SIG-M5 treated with dmso at 0.1 percent for 504 hours (cell line): ENCODE data around the gene SPRR2A.
A peak's percentile ranks its signal among the peaks of the same experiment; 100 is the strongest.
"Not testable (repeated sequence)": the region's sequence is repeated elsewhere in the genome, so short reads cannot be mapped to it uniquely, and the experiment has no call there.

Experiments
- DNase-seq: peaks from one replicate; lab custom pipeline; 2025; ENCODE audit not compliant: unreplicated experiment; lab: John Stamatoyannopoulos, UW

The SPRR2A gene

DNA sequence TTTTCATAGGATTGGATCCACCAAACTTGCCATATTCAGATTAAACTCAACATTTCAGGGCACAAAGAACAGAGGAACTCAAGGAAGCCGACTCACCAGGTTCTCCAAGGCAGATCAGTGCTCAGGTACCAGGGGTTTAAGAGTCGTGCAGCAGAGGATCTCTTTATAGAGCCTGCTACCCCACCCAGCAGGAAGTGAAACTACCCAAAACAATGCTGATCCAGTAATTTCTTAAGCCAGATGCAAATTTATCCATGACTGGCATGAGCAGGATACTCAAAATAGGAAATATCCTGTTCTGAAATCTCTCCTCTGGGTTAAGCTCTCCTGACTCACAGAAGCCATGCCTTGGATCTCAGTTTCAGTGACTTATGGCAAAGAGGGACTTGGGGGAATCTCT lies at the start of gene SPRR2A:
Gene SPRR2A (minus strand): TSS at position 138 of the 400 bp plus-strand sequence. CDS start 777 bp downstream, outside the sequence.
- no peak for DNase-seq

DNA sequence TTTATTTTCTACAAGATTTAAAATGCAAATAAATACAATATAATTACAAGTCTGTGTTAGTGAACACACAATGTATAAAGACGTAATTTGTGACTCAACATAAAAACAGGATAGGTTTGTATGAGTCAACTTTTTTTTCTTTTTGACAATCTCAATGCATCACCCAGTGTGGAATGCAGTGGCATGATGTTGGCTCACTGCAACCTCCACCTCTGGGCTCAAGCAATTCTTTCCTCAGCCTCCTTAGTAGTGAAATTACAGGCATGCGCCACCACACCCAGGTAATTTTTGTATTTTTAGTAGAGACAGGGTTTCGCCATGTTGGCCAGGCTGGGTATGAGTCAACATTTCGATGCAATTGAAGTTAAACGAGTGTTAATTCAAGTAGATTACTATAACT lies 42.9 kb upstream of the SPRR2A start:
- no peak for DNase-seq

DNA sequence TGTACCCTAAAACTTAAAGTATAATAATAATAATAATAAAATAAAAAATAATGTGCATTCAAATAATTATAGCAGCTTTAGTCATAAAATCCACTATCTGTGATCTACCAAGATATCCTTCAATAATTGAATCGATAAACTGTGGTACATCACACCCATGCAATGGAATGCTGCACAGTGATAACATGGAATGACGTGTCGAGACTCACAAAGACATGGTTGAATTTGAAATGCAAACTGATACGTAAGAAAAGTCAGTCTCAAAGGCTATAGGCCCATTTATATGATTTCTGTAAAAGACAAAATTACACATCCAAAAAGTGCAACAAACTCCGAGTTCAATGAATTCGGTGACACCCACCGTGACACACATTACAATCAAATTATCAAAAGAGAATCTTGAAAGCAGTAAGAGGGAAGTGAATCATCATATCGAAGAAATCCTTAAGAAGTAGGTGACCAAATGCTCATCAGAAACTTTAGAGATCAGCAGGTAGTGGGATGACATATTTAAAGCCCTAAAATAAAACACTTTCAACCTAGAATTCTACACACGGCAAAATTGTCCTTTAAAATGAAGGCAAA lies 42.2 kb upstream of the SPRR2A start:
- no peak for DNase-seq

DNA sequence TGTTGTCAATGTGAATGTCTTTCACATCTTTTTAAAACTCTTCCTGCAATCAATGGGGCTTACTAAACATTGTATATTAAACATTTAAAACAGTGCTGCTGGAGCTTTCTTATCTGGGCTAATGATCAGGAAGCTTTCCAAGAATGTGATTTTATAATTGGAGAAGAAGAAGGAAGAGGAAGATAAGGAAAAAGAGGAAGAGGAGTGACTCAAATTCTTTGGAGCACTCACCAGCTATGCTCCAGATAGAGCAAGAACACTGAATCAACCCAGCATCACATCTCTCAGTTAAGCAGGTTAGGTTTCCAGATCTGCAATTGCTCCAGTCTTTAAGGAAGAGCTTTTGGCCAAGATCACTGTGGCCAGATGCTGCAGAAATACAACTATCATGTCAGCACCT lies 38.5 kb upstream of the SPRR2A start:
- DNase-seq, result no peak

DNA sequence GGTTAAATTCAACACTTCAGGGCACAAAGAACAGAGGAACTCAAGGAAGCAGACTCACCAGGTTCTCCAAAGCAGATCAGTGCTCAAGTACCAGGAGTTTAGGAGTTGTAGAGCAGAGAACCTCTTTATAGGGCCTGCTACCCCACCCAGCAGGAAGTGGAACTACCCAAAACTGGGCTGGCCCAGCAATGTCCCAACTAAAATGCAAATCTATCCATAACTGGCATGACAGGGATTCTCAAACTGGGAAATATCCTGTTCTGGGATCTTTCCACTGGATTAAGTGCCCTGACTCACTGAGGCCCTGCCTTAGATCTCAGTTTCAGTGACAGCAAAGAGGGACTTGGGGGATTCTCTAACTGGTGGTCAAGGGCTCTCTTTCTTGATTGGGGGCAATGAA lies 37.1 kb upstream of the SPRR2A start, which contains the start of gene SPRR2E:
Gene SPRR2E (minus strand): TSS at position 101 of the 400 bp plus-strand sequence. CDS start 775 bp downstream, outside the sequence.
- DNase-seq, result no peak

DNA sequence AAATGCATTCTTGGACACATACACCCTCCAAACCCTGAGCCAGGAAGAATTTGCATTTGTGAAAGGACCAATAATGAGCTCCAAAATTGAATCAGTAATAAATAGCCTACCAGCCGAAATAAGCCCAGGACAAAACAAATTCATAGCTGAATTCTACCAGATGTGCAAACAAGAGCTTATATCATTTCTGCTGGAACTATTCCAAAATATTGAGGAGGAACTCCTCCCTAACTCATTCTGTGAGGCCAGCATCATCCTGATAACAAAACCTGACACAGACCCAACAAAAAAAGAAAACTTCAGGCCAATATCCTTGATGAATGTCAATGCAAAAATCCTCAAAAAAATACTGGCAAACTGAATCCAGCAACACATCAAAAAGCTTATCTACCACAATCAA lies 30.3 kb upstream of the SPRR2A start:
- no peak for DNase-seq

DNA sequence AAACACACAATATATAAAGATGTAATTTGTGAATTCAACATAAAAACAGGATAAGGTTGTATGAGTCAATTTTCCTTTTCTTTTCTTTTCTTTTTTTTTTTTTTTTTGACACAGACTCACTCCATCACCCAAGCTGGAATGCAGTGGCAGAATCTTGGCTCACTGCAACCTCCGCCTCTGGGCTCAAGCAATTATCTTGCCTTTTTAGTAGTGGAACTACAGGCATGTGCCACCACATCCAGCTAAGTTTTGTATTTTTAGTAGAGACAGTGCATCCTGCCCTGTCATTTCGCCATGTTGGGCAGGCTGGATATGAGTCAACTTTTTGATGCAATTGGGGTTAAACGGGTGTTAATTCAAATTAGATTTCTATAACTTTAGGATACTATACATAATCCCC lies 24.4 kb upstream of the SPRR2A start:
- no peak for DNase-seq

DNA sequence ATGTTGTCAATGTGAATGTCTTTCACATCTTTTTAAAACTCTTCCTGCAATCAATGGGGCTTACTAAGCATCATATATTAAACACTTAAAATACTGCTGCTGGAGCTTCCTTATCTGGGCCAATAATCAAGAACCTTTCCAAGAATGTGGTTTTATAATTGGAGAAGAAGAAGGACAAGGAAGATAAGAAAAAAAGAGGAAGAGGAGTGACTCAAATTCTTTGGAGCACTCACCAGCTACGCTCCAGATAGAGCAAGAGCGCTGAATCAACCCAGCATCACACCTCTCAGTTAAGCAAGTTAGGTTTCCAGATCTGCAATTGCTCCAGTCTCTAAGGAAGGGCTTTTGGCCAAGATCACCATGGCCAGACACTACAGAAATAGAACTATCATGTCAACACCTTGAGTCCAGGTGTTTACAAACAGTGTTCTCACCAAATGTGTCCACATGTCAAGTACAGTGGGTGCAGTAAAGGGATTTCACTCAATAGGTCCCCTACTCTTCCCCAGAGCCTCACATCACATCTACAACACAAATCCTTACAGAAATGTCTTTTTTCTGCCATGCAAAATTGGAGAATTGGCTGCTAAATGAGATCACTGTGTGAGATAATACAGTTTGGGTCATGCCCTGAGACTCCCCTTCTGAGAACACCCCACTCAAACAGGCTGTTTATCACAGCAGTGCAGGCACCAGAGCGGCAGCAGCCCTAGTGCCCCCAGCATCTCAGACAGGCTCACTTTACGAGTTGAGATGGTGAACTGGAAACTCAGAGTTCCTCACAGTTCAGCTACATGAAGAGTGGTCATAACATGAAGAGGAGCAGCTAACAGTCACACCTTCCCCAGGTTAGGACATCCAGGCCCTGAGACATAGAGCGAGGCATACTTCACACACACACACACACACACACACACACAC lies 15.8 kb upstream of the SPRR2A start:
- no peak for DNase-seq

DNA sequence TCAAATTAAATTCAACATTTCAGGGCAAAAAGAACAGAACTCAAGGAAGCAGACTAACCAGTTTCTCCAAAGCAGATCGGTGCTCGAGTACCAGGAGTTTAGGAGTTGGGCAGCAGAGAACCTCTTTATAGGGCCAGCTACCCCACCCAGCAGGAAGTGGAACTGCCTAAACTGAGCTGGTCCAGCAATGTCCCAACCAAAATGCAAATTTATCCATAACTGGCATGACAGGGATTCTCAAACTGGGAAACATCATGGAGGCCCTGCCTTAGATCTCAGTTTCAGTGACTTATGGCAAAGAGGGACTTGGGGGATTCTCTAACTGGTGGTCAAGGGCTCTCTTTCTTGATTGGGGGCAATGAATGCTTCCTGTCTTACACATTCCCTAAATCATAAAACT lies 14.2 kb upstream of the SPRR2A start, which contains the start of gene SPRR2B:
Gene SPRR2B (minus strand): TSS at position 101 of the 400 bp plus-strand sequence. CDS start 772 bp downstream, outside the sequence.
- DNase-seq, result no peak

DNA sequence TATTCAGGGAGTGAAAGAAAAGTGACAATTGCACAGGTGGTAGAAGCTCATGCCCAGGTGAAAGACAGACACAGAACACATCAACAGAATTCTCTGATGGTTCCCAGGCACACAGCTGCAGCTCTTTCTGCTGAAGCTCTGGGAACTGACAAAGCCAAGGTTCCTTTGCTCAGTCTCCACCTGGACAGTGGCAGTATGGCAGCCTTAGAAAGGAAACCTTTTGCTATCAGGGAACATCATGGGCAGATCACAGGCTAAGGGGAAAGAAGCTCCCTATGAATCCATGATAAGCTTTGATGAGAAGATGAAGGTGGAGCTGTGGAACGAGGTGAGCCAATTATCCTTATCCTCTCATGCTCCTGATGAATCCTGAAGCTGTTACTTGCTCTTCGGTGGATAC lies 12.9 kb upstream of the SPRR2A start:
- DNase-seq, result no peak

DNA sequence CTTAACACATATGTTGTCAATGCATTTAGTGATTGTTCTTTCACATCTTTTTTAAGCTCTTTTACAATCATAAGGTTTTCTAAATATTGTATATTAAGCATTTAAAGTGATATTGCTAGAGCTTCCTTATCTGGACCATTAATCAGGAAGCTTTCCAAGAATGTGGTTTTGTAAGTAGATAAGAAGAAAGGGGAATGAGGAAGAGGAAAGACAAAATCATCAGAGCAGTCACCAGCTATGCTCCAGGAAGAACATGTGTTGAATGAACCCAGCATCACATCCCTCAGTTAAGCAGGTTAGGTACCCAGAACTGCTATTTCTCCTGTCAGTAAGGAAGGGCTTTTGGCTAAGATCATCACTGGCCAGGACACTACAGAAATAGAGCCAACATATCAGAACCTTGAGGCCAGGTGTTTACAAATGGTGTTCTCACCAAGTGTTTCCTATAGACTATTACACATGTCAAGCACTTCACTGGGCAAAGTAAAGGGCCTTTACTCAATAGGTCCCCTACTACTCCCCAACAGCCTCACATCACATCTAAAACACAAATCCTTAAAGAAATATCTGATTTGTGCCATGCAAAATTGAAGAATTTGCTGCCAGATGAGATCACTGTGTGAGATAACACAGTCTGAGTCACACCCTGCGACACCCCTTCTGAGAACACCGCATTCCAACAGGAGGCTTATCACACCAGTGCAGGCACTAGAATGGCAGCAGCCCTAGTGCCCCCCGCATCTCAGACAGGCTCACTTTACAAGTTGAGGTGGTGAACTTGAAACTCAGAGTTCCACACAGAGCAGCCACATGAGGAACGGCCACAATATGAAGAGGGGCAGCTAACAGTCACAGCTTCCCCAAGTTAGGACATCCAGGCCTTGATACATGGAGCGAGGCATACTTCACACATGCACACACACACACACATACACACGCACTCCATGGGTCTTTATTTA lies 1.8 kb upstream of the SPRR2A start:
- DNase-seq, result no peak

DNA sequence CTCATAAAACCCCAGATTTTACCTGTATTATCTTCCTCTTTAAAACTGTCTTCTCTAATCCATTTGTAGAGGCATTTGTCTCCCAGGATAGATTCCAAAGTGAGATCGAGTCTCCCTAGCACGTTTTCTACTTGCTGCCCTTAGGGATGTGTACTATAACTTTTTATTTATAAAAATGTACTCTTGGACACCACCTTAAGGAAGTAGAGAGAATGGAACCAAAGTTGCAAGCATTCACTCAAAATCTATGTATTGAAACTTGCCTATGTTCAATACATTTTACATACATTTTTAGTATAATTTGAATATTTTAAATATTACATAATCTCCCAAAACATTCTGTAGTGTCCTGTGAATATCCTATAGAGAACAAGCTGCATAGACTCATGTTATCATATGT lies 842 bp upstream of the SPRR2A start:
- DNase-seq, result no peak

DNA sequence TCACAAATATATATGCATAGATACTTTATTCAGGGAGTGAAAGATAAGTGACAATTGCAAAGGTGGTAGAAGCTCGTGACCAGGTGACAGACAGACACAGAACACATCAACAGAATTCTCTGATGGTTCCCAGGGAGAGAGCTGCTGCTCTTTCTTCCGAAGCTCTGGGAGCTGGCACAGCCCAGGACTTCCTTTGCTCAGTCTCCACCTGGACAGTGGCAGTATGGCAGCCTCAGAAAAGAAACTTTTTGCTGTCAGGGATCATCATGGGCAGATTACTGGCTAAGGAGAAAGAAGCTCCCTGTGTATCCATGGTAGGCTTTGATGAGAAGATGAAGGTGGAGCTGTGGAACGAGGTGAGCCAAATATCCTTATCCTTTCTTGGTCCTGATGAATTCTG lies 1.2 kb downstream of the SPRR2A start:
- not testable (repeated sequence) for DNase-seq

DNA sequence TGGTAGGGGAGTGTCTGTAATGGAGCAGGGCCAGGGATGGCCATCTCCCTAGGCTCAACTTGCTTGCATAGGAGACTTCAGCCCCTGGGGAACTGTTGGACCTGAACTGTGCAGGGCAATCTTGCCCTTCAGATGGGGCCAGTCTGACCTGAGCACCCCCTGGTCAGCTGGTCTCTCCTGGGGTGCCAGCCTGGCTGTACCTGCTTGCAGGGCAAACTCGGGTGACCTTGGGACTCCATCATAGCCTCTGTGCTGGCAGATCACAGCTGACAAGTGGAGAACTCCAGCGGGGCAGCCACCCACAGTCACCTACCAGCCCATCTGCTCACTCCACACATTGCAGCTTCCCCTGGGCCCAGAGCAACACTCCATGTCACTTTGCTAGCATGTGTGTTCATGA lies 8.1 kb downstream of the SPRR2A start:
- no peak for DNase-seq

DNA sequence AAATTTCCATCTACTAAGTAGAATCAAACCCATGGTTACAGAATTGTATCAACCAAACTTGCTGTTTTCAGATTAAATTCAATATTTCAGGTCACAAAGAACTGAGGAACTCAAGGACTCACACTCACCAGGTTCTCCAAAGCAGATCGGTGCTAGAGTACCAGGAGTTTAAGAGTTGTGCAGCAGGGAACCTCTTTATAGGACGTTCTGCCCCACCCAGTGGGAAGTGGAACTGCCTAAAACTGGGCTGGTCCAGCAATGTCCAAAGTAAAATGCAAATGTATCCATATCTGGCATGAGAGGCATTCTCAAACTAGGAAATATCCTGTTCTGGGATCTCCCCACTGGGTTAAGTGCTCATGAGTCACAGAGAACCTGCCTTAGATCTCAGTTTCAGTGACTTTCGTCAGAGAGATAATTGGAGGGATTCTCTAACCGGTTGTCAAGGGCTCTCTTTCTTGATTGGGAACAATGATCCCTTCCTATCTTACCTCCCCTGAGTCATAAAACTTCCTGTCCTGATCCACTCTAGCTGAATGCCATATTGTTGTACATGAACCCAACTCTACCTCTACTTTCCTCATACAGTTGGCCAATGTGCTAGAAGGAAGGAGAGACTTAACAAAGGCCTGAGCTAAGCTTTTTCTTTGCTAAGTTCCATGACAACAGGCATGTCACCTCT lies 16.2 kb downstream of the SPRR2A start, which contains the start of gene SPRR2D:
Gene SPRR2D (minus strand): TSS at position 171 of the 682 bp plus-strand sequence. CDS start 774 bp downstream, outside the sequence.
- no peak for DNase-seq

DNA sequence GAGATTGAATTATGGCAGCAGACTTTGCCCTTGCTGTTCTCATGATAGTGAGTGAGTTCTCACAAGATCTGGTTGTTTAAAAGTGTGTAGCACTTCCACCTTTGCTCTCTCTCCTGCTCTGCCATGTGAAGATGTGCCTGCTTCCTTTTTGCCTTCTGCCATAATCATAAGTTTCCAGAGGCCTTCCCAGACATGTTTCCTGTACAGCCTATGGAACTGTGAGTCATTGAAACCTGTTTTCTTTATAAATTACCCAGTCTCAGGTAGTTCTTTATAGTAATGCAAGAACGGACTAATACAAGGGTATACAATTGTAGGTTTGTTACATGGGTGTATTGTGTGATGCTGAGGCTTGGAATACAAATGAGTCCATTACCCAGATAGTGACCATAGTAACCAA lies 22.1 kb downstream of the SPRR2A start:
- no peak for DNase-seq

DNA sequence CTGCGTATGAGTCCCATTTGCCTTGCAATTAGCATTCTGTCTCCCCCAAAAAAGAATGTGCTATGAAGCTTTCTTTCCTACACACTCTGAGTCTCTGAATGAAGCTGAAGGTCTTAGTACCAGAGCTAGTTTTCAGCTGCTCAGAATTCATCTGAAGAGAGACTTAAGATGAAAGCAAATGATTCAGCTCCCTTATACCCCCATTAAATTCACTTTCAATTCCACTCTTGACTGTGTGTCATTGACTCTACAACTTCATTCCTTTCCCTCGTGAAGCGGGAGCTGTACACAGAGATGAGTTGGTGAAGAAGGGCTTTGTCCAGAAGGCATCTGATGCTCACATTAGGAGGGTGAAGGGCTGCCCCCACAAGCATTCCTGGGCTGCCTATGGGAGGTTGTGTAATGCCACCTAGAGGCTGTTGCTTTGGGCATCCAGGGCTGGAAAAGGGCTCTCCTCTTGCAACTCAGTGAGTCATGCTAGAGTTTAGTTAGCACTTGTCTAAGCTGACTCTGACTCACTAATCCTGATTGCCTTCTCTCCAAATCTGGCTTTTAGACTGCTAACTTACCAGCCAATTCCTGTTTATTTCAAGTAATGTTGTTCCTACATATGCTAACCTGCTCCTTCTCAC lies 24.5 kb downstream of the SPRR2A start:
- DNase-seq, result peak; percentile 54

DNA sequence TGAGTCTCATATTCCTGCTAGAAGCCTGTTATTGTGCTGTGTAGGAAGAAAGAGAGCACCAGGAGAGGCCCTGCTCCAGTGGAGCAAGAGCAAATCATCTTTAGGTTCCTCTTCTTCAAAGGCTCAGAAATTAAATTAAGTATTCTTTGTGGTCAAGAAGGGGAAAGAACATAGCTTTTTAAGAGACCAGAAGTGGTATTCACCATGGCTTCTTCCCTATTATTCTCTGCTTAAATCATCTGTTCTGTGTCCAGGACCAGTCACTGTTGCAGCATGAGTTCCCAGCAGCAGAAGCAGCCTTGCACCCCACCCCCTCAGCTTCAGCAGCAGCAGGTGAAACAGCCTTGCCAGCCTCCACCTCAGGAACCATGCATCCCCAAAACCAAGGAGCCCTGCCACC lies 25.2 kb downstream of the SPRR2A start:
- no peak for DNase-seq

DNA sequence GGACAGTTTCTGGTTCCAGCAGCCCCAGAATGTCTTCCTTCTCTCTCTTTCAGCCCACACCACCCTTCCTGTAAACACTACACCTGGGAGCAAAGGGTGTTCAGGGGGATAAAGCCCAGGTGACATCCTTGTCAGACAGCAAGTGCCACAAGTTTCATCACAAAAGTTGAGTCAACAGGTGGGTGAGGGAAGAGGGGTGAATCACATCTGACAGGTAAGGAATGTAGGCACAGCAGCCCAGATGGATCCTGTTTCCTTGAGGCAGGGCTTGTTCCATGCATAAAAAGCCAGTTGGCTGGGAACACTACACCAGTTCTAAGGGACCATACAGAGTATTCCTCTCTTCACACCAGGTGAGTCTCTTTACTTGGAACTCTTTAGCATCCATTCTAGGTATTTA lies 26.4 kb downstream of the SPRR2A start, which contains the start of gene SPRR1B:
Gene SPRR1B (plus strand): TSS at position 309 of the 400 bp plus-strand sequence. CDS start 1,143 bp downstream, outside the sequence.
- no peak for DNase-seq

DNA sequence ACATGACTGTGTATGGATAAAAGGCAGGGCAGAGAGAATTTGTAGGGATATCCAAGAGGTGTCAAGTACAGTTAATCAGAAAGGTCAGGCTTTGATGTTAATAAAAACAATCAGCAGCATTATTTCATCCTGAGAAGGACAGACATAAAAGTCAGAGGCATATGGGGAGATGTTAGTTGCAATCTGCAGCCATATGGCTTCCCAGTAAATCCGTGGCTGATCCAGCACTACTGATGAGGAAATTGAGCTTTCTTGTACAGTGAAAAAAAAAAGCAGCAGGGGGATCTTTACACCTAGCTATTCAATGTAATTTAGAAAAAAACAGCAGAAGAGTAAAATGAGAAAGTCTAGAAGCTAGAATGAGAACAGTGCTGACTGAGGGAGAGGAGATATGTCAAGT lies 28.5 kb downstream of the SPRR2A start:
- DNase-seq, result no peak
